Left colon (tissue), 2 donors: ENCODE measurements around the gene DDX6. TPM values are rescaled to one million over a fixed set of nuclear protein-coding genes. Genes with fewer than 3 reads are reported as not detected.
"Not testable (repeated sequence)": the region's sequence is repeated elsewhere in the genome, so short reads cannot be mapped to it uniquely, and the experiment has no call there.

Experiments used
- ATAC-seq: fragments of 200-7000 bp; cut with Tn5 transposase; one replicate; pipeline ENCODE4 v1.9.1; 2020; ENCODE audit warnings: mild to moderate bottlenecking, moderate library complexity
- DNase-seq, 2 donors: peaks; one replicate each; pipeline ENCODE4 v3.0.0-alpha.2; 2020
- intact Hi-C, 2 donors: fragments of 100-400 bp; cut with DNase I in 1 of 2; cut with micrococcal nuclease in 1 of 2; formaldehyde crosslinking; loops; one replicate each; pipeline versions ENCODE4 v1.11.2 to v1.14.0; 2022; cut with DNase I, micrococcal nuclease
- long read RNA-seq: library from polyadenylated mRNA; unstranded; transcript quantifications from one replicate; pipeline ENCODE4 v2.0.0, GENCODE V29; 2021
- total RNA-seq, 2 donors: library from RNA; stranded (reverse); fragmentation: NEBNext Ultra II Directional; extraction: Animal tissue kit (Norgen Biotek cat#: 25700); gene quantifications; one replicate each; pipeline ENCODE4 v1.2.1, GENCODE V29; 2021
- donor health status: DM: no; HTN: no; CAD: no.
- donor health status: DM: yes; HTN: yes; CAD: no.

Gene DDX6, protein sequence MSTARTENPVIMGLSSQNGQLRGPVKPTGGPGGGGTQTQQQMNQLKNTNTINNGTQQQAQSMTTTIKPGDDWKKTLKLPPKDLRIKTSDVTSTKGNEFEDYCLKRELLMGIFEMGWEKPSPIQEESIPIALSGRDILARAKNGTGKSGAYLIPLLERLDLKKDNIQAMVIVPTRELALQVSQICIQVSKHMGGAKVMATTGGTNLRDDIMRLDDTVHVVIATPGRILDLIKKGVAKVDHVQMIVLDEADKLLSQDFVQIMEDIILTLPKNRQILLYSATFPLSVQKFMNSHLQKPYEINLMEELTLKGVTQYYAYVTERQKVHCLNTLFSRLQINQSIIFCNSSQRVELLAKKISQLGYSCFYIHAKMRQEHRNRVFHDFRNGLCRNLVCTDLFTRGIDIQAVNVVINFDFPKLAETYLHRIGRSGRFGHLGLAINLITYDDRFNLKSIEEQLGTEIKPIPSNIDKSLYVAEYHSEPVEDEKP
- total RNA-seq = 100 to 1,000 TPM in 1 of 2 donors, 10 to 100 TPM in 1; 96.3 to 100 TPM
- long read RNA-seq, full-length matches to known transcripts = 15 of 23 reads
- long read RNA-seq, partial matches to known transcripts = 4 of 23 reads
- long read RNA-seq, other reads (novel, unspliced or antisense) = 4 of 23 reads

DNA sequence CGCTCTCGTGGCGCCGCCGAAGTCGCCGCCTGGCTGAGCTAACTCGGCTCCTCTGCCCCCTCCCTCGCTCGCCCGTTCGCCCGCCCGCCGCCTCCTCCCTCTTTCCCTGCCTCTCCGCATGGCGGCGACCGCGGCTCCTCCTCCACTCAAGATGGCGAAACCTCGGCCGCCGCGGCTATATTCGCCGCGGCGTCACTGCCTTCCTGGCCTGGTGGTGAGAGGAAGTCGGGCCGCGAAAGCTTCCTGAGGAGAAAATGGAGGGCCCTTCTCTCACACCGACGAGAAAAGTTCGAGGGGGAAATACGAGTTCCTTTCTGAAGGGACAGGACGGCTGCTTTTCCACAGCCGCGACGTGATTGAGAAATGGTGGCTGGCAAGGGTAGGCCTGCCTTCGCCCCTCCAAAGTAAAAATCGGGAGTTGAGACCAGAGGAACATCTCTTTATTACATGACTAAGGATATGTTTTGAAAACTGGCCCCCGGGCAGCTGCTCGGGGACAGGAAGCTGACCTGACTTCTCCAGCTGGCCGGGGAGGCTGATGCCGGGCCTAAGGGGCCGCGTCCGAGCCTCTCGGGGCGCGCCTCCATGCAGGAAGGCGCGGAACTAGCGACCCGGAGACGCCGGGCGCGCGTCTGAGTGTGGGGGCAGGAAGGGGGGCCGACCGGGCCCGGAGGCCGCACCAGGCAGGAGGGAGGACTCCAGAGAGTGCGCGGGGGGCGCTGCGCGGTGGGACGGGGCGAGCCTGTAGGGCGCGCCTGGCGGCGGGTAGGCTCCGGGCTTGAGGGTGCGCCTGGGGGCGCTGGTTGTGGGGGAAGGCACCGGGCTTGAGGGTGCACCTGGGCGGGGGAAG is at the start of gene DDX6:
DDX6 (minus strand) TSS at position 54 of the 850 bp plus-strand sequence. CDS start 4,913 bp downstream, outside the sequence.
- ATAC-seq (peak; percentile 76), DNase-seq (peak; percentile 89 to 95)
- intact Hi-C loops = no loop called here

DNA sequence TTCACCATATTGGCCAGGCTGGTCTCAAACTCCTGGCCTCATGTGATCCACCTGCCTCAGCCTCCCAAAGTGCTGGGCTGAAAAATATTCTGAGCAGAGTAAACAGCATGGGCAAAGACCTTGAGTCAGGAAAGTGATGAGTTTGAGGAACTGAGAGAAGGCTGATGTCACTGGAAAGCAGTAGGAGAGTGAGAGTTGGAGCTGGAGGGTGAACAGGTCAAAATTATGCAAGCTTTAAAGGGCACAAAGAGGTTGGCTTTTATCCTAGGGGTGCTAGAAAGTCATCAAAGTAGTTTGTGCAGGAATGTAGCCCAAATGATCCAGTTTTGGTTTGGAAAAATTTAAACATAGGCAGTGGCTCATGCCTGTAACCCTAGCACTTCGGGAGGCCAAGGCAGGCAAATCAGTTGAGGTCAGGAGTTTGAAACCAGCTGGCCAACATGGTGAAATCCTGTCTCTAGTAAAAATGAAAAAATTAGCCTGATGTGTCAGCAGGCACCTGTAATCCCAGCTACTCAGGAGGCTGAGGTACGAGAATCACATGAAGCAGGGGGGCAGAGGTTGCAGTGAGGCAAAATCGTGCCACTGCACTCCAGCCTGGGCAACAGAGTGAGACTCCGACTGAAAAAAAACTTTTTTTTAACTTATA is 48.1 kb upstream of the DDX6 start:
- intact Hi-C loops = no loop called here
- ATAC-seq (no peak), DNase-seq (no peak)

DNA sequence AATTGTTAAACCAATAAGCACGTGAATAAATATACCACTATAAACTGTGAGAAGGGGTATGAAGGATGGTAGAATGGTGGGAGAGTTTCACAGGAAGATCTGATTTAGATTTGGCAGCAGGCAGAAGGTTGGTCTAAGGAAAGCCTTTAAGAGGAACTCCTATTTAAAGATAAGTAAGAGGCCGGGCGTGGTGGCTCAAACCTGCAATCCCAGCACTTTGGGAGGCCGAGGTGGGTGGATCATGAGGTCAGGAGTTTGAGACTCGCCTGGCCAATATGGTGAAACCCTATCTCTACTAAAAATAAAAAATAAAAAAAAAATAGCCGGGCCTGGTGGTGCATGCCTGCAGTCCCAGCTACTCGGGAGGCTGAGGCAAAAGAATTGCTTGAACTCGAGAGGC is 46.9 kb upstream of the DDX6 start:
- ATAC-seq (no peak), DNase-seq (no peak)
- intact Hi-C loops = no loop called here

DNA sequence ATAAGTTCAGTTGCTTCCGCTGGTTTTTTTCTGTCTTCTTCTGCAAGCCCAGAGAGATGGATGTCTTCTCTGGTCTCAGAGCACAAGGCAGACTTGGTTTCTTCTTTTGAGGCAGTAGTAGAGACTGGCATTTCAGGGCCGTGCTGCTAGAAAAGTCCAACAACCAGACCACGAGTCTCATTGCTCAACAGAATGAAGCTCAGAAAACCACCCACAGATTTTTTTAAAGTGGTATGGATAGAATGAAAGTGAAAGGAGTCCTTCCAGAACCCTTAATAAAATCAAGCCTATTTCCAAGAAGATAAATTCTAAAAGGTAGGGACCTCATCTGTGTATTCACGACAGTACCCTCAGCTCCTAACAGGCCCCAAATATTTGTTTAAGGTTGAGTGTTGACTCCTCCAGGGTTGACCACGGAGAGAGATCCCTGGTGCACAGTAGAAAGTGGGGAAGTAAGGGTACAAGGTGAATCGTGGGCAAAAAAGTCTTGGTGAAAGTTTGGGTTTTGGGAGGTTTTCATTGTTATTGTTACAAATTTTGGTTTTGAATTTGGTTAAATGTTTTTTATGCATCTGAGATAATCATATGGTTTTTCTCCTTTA is 43.6 kb upstream of the DDX6 start:
- intact Hi-C loops = no loop called here
- no peak for ATAC-seq
- DNase-seq = no peak

DNA sequence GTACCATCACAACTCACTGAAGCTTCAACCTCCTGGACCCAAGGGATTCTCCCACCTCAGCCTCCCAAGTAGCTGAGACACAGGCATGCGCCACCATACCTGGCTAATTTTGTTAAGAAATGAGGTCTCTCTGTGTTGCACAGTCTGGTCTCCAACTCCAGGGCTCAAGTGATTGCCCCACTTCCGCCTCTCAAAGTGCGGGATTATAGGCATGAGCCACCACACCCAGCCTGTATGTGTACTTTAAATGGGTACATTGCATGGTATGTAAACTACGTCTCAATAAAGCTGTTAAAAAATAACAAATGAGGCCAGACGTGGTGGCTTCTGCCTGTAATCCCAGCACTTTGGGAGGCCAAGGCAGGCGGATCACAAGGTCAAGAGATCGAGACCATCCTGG is 36.2 kb upstream of the DDX6 start:
- ATAC-seq = peak; percentile 100
- DNase-seq = peak; percentile 34 to 51

DNA sequence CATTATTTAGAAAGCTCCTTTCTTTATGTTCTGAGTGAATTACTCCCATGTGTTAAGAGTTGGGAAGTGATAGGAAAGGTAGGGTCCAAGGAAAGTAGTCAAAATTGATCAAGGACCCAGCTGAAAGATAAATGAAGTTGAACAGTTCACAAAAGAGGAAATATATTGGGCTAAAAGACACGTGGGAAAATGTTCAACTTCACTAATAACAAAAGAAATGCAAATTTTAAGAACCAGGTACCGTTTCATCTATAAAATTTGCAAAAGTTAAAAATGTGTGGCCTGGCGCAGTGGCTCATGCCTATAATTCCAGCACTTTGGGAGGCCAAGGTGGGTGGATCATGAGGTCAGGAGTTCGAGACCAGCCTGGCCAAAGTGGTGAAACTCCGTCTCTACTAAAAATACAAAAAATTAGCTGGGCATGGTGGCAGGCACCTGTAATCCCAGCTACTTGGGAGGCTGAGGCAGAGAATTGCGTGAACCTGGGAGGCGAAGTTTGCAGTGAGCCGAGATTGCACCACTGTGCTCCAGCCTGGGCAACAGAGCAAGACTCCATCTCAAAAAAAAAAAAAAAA is 32.1 kb upstream of the DDX6 start:
- ATAC-seq, DNase-seq, intact Hi-C loops: not testable (repeated sequence)

More for the DNA sequence above, 36.2 kb upstream of the DDX6 start:
- intact Hi-C loops = no loop called here

DNA sequence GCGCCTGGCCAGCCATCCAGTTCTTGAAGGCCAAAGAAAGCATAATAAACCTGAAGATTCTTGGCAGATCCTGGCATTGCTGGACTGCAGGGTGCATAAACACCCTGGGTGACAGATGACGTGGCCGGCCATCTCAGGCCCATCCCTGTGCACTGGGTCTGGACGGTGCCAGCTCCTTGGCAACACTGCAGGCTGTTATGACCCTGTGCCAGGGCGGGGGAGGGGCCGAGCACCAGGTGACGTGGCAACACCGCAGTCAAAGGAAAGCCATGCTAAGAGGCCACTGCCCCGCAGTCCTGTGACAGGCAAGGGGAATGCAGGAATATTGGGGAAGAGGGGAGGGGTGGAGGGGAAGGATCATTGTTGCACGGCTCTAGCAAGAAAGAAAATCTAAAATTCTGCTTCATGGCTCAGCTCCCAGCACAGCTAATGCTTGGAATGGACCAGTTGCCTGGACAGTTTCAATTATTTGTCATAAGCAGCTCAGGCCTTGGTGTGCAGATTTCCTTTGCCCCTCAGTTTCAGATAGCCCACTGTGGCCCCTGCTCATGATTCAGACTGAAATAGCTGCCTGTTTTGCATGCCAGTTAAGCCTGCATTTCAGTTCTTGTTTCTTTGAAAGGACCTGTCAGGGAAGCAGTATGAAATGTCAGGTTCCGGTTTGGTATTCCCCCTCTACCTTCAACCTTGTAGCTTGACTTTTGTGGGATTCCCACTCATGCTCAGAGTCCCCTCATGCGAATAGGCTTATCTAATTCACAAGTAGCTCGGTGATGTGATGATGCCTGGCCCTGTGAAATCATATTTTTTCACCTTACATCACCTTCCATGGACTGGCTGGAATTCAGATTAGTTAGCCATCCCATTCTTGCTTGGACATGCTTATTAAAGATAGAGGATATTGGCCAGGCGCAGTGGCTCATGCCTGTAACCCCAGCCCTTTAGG is 29.7 kb upstream of the DDX6 start:
- ATAC-seq = peak; percentile 100
- peak; percentile 90 to 94 for DNase-seq
- intact Hi-C loops = no loop called here

DNA sequence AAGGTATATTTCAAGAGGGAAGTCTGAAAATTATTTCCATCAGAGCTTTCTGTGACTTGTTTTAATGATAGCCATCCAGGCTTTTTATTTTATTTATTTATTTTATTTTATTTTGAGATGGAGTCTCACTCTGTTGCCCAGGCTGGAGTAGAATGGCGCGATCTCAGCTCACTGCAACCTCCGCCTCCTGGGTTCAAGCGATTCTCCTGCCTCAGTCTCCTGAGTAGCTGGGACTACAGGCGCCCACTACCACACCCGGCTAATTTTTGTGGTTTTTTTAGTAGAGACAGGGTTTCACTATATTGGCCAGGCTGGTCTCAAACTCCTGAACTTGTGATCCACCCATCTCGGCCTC is 29.0 kb upstream of the DDX6 start:
- ATAC-seq, intact Hi-C loops, DNase-seq: not testable (repeated sequence)

DNA sequence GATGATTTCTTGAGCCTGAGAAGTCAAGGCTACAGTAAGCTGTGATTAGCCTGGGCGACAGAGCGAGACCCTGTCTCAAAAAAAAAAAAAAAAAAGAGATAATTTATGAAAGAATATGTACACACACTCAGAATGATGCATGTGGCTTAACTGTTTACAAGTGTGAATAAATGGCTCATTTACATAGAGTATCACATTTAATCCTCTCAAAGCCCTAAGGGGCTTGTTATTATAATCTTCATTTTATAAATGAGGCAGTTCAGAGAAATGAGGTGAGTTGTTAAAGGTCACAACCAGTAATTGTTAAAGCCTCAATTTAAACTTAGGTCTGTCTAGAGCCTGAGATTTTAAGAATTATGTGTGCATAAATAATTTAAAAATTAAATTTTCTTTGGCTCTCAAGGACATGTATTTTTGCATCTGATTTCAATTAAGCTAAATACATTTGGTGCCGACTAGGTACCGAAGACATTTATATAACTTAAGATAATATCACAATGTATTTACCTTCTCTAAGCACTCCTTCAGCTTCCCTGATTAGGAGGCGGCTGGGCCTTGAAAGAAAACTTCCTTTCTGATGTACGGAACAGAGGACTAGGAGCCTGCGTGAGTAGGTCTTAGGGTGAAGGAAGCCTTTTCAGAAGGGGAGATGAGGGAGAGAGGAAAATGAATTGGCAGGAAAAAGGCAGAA is 28.5 kb upstream of the DDX6 start:
- no peak for DNase-seq

DNA sequence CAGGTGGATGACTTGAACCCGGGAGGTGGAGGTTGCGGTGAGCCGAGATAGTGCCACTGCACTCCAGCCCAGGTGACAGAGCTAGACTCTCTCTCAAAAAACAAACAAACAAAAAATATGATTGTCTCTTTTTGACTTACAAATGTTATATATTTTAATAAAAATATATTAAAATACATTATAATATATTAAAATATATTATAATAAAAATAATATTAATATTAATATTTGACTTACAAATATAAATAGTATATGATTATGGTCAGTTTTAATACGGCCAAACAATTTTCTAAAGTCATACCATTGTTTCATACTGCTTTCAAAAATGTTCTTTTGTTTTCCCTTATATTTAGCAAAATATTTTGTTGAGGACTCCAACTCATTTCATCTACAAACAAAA is 27.2 kb upstream of the DDX6 start:
- intact Hi-C loops = no loop called here
- DNase-seq (no peak), ATAC-seq (no peak)

More for the DNA sequence above, 28.5 kb upstream of the DDX6 start:
- ATAC-seq = no peak
- intact Hi-C loops = no loop called here

DNA sequence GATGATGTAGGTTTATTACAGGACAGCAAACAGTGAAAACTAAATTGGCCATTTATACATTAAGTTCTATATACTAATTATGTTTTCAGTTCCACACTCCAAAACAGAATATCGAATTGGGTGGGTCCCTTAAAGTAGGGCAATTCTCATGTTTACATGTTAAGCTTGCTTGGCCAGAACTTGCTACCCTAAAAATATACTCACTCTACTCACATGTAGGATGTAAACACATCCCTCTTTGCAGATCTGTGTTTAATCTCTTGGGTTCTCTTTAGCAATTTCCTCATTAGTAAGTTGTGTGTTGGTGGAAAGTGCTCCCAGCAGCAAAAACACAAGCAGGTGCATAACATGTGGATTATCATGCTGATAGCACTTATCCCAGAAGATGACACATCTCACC is 22.6 kb upstream of the DDX6 start:
- ATAC-seq = peak; percentile 22

DNA sequence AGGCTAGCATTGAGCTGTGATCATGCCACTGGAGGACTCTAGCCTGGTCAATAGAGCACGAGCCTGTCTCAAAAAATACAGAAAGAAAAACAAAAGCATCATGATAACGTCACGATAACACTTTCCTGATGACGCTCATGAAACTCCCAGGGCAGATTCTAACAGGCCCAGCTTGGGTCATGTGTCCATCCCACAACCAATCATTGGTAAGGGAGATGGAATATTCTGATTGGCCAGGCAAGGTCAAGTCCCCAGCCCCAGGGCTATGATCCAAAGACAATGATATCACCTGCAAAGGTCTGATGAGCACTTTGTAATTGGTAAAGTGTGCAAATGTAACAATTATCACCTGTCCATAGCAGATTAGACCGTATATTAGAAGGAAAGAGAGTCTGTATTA is 21.5 kb upstream of the DDX6 start:
- intact Hi-C loops = no loop called here
- DNase-seq (no peak), ATAC-seq (no peak)

More for the DNA sequence above, 22.6 kb upstream of the DDX6 start:
- no peak for DNase-seq
- intact Hi-C loops = no loop called here

DNA sequence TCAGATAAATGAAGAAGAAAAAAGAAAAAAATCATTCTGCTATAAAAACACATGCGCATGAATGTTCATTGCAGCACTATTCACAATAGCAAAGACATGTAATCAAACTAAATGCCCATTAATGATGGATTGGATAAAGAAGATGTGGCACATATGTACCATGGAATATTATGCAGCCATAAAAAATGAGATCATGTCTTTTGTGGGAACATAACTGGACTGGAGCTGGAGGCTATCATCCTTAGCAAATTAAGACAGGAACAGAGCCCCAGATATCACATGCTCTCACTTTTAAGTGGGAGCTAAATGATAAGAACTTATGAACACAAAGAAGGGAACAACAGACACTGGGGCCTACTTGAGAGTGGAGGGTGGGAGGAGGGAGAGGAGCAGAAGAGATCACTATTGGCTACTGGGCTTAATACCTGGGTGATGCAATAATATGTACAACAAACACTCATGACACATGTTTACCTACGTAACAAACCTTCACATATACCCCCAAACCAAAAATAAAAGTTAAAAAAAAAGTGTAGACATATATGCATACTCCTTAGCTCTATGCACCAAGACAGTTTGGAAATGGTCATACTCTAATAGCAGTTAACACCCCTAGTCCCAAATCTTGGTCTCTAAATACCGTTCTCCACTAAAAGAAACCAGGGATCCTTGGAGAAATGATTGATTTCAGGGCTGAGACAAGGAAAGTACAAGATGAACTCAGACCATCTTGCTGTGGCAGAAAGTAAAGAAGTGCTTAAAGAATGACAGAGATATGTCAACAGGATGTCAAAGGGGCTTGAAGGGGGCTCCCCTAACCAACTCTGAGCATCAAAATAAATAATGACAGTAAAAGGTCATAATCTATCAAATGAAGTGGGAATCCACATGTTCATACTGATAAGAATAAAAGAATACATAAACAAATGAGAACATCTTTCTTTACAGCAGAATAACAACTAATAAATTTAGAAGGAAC is 17.1 kb upstream of the DDX6 start:
- intact Hi-C loops = no loop called here
- no peak for DNase-seq
- ATAC-seq = no peak

DNA sequence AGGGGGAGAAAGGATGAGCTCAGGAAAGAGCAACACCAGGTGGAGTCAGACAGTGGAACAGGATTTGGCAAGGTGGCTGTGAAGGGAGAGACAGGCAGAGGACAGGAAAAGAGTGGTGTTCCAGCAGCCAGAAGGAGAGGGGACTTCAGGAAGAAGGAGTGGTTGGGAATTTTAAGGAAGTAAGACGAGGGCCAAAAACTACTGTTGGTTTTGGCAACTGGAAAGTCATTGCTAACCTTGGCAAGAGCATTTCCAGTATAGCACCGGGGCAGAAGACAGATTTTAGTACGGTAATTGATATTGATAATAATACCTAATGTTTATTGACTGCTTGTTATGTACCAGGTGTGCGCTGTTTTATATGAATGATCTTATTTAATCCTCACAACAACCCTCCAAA is 15.4 kb upstream of the DDX6 start:
- ATAC-seq (no peak), DNase-seq (no peak)
- intact Hi-C loops = no loop called here

DNA sequence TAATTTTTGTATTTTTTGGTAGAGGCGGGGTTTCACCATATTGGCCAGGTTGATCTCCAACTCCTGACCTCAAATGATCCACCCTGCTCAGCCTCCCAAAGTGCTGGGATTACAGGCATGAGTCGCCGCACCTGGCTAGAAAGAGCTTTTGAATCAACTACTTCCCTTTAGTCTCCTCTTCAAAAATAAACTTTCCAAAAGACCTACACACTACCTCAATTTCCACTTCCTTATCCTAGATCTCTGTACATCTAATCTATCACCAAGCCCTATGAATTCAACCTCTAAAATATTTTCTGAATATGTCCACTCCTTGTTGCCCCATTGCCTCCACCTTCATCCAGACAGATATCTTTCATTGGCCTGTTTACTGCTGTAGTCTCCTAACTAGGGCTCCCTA is 13.1 kb upstream of the DDX6 start:
- ATAC-seq = no peak
- no peak for DNase-seq
- intact Hi-C loops = no loop called here

DNA sequence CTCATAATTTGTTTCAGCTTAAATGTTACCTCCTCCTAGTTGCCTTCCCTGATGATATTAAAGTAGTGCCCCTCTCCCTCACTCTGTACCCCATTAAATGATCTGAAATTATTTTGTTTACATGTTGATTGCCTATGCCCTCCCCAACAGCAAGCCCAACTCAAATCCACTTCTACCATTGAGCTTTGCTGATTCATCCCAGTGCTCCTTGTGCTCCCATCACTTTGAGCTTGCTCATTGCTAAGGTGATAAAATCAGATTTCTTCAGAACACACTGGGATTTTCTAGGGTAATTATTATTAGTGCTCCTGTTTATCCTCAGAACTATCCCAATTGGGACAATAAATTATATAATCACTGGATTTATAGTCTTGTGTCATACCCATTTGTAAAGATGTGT is 8.4 kb upstream of the DDX6 start:
- DNase-seq (no peak), ATAC-seq (no peak)
- intact Hi-C loops = no loop called here
